NCI-H1436 treated with DMSO at 0.1 percent for 48 hours (cell line): ENCODE data around the gene GP5.

Experiments
- DNase-seq: peaks from one replicate; lab custom pipeline; 2025; lab: John Stamatoyannopoulos, UW

The GP5 gene

GRCh38 chr3:194396859-194397756 lies 2.0 kb downstream of the GP5 start:
- no peak for DNase-seq

DNA sequence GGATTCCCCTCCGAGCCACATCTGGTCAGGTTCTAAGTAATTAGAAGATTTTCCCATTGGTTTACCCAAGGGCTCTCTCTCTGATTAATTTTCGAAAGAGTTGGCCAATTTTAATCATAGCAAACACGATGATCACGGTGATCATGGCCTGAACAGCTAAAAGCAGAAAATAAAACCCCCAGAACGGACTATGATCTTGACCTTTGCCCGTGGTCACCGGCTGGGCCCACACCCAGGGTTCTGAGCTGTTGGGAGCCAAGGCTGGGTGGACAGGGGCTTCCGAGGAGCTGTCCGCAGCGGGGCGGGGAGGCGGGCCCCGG lies 2.6 kb downstream of the GP5 start:
- no peak for DNase-seq

- no peak for DNase-seq
These were observed 3.1 kb downstream of the GP5 start for GRCh38 chr3:194395778-194396538.

DNA sequence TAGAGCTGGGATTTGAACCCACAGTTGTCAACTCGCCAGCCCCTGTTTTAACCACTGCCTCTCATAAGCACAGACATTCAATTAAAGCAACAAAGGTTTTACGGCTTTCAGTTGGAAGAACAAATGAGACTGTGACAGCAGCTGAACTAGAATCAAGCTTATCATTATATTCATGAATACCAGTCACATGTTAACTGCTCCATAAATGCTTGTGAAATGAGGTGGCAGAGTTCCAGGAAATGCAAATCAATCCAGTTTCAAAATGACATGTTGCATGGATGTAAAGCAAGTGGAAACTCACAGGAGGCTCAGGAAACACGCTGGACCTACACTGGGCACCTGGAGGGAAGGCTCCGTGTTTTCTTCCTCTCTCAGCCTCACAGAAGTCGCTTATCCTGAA lies 3.9 kb downstream of the GP5 start:
- DNase-seq, result peak; percentile 97

DNA sequence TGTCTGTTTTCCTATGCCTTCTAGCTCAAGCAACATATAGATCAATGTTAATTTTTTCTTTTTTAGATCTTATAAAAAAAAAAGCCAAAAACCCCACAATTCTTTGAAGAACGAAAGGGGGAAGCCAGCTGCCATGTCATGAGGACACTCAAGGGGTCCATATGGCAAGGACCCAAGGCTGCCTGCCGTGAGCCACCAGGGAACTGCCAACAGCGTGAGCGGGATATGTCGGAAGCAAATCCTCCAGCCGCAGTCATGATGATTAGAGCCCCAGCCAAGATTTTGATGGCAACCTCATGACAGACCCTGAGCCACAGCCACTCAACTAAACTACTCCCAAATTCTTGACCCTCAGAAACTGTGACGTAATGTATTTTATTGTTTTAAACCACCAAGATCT lies 6.5 kb downstream of the GP5 start:
- DNase-seq, result no peak

- no peak for DNase-seq
These were observed 8.2 kb downstream of the GP5 start for GRCh38 chr3:194390835-194391234.

DNA sequence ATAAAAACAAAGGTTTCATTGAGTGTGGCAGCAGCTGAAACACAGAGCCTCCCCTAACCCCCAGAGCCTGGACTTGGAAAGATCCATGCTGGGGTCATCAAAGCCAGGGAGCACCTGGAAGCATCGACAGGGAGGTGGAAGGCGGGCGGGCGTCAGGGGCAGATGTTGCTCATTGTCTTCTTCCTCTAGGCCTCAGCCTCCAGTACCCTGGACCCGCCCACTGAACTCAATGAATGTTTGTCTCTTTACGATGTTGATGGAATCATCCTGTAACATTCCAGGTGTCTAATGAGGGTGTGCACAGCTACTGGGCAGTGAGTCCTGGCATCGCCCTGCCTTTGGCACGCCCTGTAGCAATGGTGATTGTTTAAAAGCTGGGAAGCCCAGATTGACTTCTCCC lies 9.8 kb downstream of the GP5 start:
- no peak for DNase-seq

DNA sequence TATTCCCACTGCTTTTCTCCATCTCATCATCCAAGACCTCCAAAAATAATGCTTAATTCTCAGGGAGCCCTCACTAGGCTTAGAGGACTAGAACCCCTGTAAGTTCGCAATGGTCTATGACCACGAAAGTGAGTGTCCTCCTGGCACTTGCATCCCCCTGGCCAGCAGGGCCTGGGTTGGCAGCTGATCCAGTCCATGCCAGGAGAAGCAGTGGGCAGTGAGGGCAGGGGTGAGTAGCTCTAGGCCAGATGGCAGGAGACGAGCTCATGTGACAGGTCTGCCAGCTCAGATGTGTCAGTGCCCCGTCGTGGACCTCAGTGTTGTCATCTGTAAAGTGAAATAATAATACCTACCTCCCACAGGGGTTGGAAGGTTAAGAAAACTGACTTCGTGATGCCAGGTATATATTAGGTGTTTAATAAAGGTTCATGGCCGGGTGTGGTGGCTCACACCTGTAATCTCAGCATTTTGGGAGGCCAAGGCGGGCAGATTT lies 11.1 kb downstream of the GP5 start:
- no peak for DNase-seq

- DNase-seq, result no peak
These were observed 11.8 kb downstream of the GP5 start for GRCh38 chr3:194387276-194387675.

- no peak for DNase-seq
These were observed 12.4 kb downstream of the GP5 start for GRCh38 chr3:194386648-194387047.

DNA sequence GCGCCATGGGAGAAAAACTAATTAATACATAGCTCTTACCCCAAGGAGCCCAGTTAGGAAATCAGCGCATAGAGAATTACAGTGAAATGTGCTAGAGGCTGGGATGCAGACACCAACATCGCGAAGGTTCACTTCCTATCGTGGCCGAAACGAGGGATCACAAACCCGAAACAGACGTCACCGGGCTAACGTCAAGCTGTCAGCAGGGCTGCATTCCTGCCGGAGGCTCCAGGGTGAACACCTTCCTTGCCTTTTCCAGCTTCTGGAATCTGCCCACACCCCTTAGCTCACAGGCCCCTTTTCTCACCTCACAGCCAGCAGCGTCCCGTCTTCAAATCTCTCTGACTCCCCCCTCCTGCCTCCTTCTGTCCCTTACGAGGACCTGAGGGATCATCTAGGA lies 13.0 kb downstream of the GP5 start:
- DNase-seq, result no peak

GRCh38 chr3:194384569-194385001 lies 14.5 kb downstream of the GP5 start:
- no peak for DNase-seq

DNA sequence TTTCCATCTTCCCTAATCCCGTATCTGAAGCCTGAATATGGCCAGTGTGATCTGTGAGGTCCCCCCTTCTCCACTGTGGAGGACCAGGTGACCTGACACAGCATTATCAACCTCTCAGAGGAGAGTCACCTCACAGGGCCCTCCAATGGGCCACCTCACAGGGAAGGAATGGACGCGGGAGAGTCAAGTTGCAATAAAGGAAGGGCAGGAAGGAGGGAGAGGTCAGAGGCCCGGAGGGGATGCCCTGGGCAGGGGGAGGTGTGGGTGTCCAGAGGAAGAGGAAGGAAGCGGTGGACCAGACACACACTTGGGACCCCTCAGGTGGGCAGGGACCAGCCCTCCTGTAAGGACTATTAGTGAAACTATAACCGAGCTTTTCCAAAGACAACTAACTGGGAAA lies 14.9 kb downstream of the GP5 start:
- DNase-seq, result no peak

DNA sequence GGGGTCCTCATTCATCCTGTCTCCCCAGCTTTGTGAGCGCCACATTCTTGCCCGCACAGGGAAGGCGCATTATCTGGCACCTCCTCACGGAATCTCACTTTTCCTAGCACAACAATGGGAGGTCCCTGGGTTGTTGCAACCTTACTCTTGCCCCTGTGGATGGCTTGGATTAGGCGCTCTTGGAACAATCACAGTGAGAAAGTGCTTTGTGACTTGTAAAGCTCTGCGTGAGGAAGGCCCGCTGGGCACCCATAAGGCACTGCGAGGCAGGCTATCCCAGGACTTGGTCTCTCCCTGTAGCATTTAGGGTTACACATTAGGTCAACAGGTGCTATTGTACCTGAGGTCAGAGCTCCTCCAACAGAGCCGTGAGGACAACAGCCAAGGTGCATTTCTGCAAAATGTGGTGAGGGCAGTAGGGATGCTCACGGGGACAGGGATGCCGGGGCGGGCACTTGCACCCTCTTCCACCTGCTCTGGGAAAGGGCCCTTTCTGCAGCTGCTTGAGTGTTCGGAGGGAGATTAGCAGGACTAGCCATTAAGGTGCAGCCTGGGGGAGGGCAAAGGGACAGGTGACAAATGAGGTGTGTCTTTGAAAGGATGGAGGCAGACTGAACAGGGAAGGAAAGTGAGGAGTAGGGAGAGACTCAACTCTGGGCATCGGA lies 15.7 kb downstream of the GP5 start:
- no peak for DNase-seq

GRCh38 chr3:194382892-194383223 lies 16.2 kb downstream of the GP5 start:
- no peak for DNase-seq

DNA sequence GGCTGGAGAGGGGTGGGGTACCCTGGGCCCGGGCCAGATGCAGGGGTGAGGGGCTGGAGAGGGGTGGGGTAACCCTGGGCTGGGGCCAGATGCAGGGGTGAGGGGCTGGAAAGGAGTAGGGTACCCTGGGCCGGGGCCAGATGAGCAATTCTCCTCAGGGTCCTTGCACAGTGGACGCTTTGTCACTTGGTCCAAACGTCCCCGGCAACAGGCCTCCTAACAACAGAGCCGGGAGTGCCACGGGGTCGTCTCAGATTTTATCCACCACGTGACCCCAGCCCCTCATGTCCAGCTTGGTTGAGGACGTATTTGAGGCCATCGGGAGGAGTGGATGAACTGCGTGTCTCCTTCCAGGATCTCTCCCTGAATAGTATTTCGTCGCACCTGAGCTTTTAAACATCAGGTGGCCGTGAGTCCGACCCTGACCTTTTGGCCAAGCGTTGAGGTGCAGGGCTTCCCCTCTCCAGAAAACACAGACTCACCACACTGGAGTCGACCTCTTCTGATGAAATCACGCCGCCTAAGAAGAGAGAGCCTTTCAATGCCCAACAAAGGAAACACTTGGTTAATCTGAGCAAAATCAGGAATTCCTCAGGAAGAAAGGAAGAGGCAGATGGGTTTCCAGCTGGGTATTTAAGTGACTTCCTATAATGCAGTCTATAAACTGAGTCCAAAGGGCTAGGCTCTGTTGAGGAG lies 16.7 kb downstream of the GP5 start:
- no peak for DNase-seq

DNA sequence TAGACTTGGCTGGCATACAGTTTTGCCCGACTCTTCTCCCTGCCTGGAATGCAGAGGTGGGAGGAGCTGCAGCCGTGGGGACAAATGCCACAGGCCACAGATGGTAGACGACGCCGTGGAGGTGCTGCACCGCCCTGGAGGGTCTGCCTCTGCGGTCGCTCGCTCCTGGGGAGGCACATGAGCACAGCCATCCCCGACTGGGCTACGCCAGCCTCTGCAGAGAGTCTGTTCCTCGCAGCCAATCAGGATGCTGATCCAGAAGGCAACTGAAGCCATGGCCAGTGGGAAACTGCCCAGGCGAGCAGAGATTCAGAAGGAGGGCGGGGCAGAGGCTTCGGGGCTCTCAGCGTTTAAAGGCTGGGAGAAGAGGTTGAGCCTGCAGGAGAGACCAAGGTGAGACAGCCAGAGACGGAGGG lies 17.6 kb downstream of the GP5 start:
- no peak for DNase-seq

DNA sequence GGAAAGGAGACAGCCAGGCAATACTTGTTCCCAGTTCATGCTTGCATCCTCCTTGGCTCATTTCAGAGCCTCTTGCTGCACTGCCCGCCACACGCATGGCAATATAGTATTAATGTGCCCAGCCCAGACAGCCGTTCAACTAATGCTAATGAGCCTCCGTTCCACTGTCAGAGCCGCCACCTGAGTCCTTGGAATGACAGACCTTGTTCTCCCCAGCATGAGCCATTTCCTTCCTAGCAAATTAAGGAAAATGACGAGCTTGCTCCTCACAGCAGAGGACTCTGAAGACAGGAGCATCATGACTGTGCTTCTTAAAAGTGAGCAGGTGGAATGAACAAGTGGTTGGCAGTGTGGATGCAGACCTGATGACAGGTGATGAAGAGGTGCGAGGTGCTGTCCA lies 18.7 kb downstream of the GP5 start:
- no peak for DNase-seq

GRCh38 chr3:194379651-194380050 lies 19.4 kb downstream of the GP5 start:
- DNase-seq, result peak; percentile 43

GRCh38 chr3:194379231-194379630 lies 19.8 kb downstream of the GP5 start:
- DNase-seq, result no peak

GRCh38 chr3:194377708-194378107 lies 21.4 kb downstream of the GP5 start:
- DNase-seq, result no peak

- DNase-seq, result no peak
These were observed 22.9 kb downstream of the GP5 start for GRCh38 chr3:194376241-194376560.
